BE2C (cell line): ENCODE results near the gene GPR153.
"Not testable (repeated sequence)": the region's sequence is repeated elsewhere in the genome, so short reads cannot be mapped to it uniquely, and the experiment has no call there.

Experiments
- DNase-seq: peaks from one replicate; pipeline ENCODE4 v3.0.0-alpha.2; 2020
- H3K27me3 ChIP-seq: fragments of 250-450 bp; sonication (Bioruptor Pico); 2 replicates; pipeline ENCODE4 v1.5.1; 2020; ENCODE audit warnings: mild to moderate bottlenecking
- H3K36me3 ChIP-seq: fragments of 250-450 bp; sonication (Bioruptor Pico); 2 replicates; pipeline ENCODE4 v1.5.1; 2020; ENCODE audit warnings: mild to moderate bottlenecking
- H3K4me1 ChIP-seq: fragments of 250-450 bp; sonication (Bioruptor Pico); 2 replicates; pipeline ENCODE4 v1.5.1; 2020
- H3K4me3 ChIP-seq: 2 replicates; pipeline ENCODE4 v1.5.1; 2011; ENCODE audit warnings: low read depth, low read length
- H3K9me3 ChIP-seq: fragments of 250-450 bp; sonication (Bioruptor Pico); 2 replicates; pipeline ENCODE4 v1.5.1; 2020
- TF ChIP-seq, protein P1 (sequence below): IDR thresholded peaks from 2 replicates; pipeline ENCODE4 v1.5.1; 2012; ENCODE audit warnings: mild to moderate bottlenecking, low read depth, low read length

The GPR153 gene

DNA sequence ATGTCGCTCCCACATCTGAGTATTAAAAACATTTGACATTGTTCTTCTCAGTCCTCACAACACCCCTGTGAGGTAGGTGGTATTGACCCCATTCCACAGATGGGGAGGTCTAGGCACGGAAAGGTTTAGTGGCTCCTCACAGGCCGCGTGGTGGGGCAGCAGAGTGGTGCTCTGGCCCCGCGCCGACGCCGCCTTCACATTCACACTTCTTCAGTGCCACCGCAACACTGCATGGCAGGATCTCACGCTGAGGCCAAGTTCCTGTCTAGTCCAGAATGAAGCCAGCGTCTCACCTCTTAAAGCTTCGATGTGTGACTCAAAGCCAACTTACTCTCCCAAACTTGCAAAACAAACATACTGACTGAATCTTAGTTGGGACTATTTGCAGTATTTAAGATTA is 37.3 kb downstream of the GPR153 start:
- Histone ChIP-seq H3K9me3 (no peaks in the 10 kb centered on the region), H3K27me3 (no peaks in the 10 kb centered on the region), H3K4me1 (no peaks in the 10 kb centered on the region), H3K36me3 (peaks cover 23% of the 10 kb centered on the region), H3K4me3 (no peak overlapping the region)
- TF ChIP-seq, protein P1, sequence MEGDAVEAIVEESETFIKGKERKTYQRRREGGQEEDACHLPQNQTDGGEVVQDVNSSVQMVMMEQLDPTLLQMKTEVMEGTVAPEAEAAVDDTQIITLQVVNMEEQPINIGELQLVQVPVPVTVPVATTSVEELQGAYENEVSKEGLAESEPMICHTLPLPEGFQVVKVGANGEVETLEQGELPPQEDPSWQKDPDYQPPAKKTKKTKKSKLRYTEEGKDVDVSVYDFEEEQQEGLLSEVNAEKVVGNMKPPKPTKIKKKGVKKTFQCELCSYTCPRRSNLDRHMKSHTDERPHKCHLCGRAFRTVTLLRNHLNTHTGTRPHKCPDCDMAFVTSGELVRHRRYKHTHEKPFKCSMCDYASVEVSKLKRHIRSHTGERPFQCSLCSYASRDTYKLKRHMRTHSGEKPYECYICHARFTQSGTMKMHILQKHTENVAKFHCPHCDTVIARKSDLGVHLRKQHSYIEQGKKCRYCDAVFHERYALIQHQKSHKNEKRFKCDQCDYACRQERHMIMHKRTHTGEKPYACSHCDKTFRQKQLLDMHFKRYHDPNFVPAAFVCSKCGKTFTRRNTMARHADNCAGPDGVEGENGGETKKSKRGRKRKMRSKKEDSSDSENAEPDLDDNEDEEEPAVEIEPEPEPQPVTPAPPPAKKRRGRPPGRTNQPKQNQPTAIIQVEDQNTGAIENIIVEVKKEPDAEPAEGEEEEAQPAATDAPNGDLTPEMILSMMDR: no peak
- no peak for DNase-seq

DNA sequence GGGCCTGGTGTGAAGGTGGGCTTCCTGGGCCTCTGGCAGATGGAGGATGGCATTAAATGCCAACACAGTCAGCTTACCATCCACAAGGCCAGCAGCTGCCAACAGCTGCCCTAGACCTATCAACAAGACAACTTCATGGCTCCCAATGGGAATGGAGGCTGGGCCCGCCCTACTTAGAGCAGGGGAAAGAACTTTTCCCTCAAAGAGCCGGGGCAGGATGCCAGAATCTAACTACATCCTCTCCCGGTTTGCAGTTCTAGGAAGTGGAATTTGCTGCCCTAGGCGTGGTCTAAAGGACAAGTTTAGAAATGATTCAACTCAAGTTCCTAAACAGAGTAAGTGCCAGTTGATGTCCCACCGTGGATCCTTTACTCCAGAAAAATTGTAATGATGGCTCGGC is 38.3 kb downstream of the GPR153 start:
- H3K36me3 ChIP-seq: peaks cover 23% of the 10 kb centered on the region

DNA sequence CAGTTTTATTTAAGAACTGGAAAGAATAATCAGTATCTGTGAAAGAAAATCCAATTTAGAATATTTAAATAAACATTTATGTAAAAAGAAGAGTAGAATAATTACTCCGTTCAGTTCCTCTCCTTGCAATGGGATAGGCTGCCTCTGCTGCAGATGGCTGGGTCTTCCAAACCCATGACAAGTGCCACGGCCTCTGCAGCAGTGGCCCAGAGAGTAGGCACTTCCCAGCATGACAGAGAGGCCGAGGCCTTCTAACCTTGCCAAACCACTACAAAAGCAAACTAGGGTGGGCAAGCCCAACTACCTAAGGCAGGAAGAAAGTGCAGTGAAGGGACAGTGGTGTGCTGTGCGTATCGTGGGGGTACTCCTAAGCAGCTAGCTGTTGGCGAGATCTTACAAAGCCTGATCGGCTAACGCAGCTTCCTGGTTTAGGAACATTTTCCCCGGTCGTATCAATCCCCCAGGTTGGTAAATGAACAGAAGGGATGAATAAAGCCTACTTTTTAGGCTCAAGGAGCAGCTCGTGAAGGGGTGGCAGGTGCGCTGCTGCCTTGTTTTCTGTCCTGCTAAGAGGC is 39.6 kb downstream of the GPR153 start:
- H3K4me1 ChIP-seq: no peaks in the 10 kb centered on the region
- peaks cover 23% of the 10 kb centered on the region for H3K36me3 ChIP-seq
- H3K4me3 ChIP-seq: no peak overlapping the region
- TF ChIP-seq, protein P1: no peak
- H3K9me3 ChIP-seq: no peaks in the 10 kb centered on the region
- no peak for DNase-seq
- no peaks in the 10 kb centered on the region for H3K27me3 ChIP-seq

More for the DNA sequence above, 38.3 kb downstream of the GPR153 start:
- Histone ChIP-seq H3K4me1 (no peaks in the 10 kb centered on the region), H3K4me3 (no peak overlapping the region), H3K27me3 (no peaks in the 10 kb centered on the region), H3K9me3 (no peaks in the 10 kb centered on the region)
- TF ChIP-seq, protein P1: no peak
- DNase-seq: no peak

DNA sequence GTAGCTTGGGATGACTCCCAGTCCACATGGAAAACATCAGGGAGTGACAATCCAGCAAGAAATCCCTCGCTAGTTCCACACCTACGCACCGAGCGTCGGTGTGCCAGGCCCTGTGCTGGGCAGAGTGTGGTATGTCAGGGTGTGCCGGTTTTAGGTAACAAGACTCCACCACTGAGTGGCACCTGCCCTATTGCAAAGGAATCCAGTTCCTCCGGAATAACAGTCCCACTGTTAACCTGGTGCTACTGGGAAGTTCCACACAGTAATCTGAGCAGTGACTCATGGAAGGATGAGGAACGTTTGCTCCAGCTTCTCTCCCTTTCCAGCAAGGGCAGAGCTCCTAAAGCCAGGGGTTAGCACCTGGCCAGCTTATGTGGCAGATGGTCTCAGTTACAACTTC is 40.7 kb downstream of the GPR153 start:
- Histone ChIP-seq H3K4me3 (no peak overlapping the region), H3K27me3 (no peaks in the 10 kb centered on the region), H3K4me1 (no peaks in the 10 kb centered on the region), H3K36me3 (peaks cover 20% of the 10 kb centered on the region), H3K9me3 (no peaks in the 10 kb centered on the region)
- TF ChIP-seq, protein P1: no peak
- no peak for DNase-seq

DNA sequence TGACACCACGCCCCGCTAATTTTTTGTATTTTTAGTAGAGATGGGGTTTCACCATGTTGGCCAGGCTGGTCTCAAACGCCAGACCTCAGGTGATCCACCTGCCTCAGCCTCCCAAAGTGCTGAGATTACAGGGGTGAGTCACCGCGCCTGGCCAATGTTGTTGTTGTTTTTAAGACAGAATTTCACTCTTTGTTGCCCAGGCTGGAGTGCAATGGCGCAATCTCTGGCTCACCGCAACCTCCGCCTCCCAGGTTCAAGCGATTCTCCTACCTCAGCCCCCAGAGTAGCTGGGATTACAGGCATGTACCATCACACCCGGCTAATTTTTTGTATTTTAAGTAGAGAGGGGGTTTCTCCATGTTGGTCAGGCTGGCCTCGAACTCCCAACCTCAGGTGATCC is 41.3 kb downstream of the GPR153 start:
- H3K36me3 ChIP-seq: peaks cover 14% of the 10 kb centered on the region
- DNase-seq, H3K9me3 ChIP-seq, H3K27me3 ChIP-seq, H3K4me1 ChIP-seq, H3K4me3 ChIP-seq: not testable (repeated sequence)

GRCh38 chr1:6218375-6219164 is 42.3 kb downstream of the GPR153 start:
- Histone ChIP-seq H3K27me3 (no peaks in the 10 kb centered on the region), H3K4me3 (no peak overlapping the region), H3K4me1 (no peaks in the 10 kb centered on the region), H3K36me3 (peaks cover 6% of the 10 kb centered on the region), H3K9me3 (no peaks in the 10 kb centered on the region)
- no peak for DNase-seq
- TF ChIP-seq, protein P1: no peak
